Measurements from ENCODE around the gene LAMC1.

DNA sequence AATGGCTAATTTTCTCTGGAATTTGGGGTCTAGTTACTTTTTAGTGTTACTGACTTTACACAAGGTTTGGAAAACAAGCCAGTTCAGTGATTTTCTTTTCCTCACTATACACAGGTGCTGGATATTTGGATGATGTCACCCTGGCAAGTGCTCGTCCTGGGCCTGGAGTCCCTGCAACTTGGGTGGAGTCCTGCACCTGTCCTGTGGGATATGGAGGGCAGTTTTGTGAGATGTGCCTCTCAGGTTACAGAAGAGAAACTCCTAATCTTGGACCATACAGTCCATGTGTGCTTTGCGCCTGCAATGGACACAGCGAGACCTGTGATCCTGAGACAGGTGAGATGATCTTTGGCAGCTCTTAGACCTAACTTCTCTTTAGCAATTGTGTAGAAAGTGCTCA, 98.4 kb downstream of the LAMC1 start:
- TF ChIP-seq, protein P1, sequence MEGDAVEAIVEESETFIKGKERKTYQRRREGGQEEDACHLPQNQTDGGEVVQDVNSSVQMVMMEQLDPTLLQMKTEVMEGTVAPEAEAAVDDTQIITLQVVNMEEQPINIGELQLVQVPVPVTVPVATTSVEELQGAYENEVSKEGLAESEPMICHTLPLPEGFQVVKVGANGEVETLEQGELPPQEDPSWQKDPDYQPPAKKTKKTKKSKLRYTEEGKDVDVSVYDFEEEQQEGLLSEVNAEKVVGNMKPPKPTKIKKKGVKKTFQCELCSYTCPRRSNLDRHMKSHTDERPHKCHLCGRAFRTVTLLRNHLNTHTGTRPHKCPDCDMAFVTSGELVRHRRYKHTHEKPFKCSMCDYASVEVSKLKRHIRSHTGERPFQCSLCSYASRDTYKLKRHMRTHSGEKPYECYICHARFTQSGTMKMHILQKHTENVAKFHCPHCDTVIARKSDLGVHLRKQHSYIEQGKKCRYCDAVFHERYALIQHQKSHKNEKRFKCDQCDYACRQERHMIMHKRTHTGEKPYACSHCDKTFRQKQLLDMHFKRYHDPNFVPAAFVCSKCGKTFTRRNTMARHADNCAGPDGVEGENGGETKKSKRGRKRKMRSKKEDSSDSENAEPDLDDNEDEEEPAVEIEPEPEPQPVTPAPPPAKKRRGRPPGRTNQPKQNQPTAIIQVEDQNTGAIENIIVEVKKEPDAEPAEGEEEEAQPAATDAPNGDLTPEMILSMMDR (IDR thresholded peaks at IDR 0.05) = no peak
- TF ChIP-seq POLR2A (IDR thresholded peaks at IDR 0.05) = no peak
- TF ChIP-seq EP300 (IDR thresholded peaks at IDR 0.05) = no peak

Measured in tibial nerve (tissue), 4 donors.